IMR-90 (cell line): Measurements from ENCODE around the gene BEX2. TPM values are rescaled to one million over a fixed set of nuclear protein-coding genes. Genes with fewer than 3 reads are reported as not detected.

Source experiments
- ATAC-seq: fragments of 200-7000 bp; cut with Tn5 transposase; 2 replicates; pipeline ENCODE4 v1.9.1; 2020; ENCODE audit warnings: low read depth, mild to moderate bottlenecking, moderate library complexity
- BruUV-seq: library from RNA; stranded (reverse); fragments of 400-500 nt; replicated peaks from 2 replicates; lab custom pipeline; 2021; lab: Mats Ljungman, UMichigan
- CTCF ChIA-PET: fragments of 300-600 bp; formaldehyde crosslinking; extraction: SDS; loops from one replicate; lab custom pipeline; 2021; ENCODE audit warnings: antibody characterized with exemption; lab: Yijun Ruan, JAX
- POLR2A ChIA-PET: fragments of 300-600 bp; sonication (Branson Sonifier 250); formaldehyde crosslinking; loops from one replicate; lab custom pipeline; 2022; ENCODE audit warnings: antibody characterized with exemption; ENCODE audit not compliant: unreplicated experiment; lab: Charles Lee
- DNase-seq: peaks from one replicate; pipeline ENCODE4 v3.0.0; 2013
- H2AFZ ChIP-seq: replicated peaks from 2 replicates; pipeline ENCODE3; 2013; ENCODE audit warnings: low read length, mild to moderate bottlenecking; ENCODE audit not compliant: poor library complexity
- H2AK5ac ChIP-seq: 2 replicates; pipeline ENCODE4 v1.6.1; 2013; ENCODE audit warnings: low read depth, low read length, inconsistent platforms
- H2AK9ac ChIP-seq: replicated peaks from 2 replicates; pipeline ENCODE3; 2013; ENCODE audit warnings: mild to moderate bottlenecking, low read depth, low read length, moderate library complexity; ENCODE audit not compliant: poor library complexity
- H2BK120ac ChIP-seq: 2 replicates; pipeline ENCODE4 v1.6.1; 2013; ENCODE audit warnings: low read depth, low read length, inconsistent platforms
- H2BK15ac ChIP-seq: 3 replicates; pipeline ENCODE4 v1.6.1; 2013; ENCODE audit warnings: low read depth, low read length, inconsistent platforms
- H2BK20ac ChIP-seq: 2 replicates; pipeline ENCODE4 v1.6.1; 2013; ENCODE audit warnings: low read depth, mild to moderate bottlenecking, inconsistent platforms, low read length, moderate library complexity
- H2BK5ac ChIP-seq: 2 replicates; pipeline ENCODE4 v1.6.1; 2013; ENCODE audit warnings: mild to moderate bottlenecking, low read depth, low read length, inconsistent platforms; ENCODE audit not compliant: poor library complexity, severe bottlenecking
- H3K14ac ChIP-seq: replicated peaks from 2 replicates; pipeline ENCODE4 v1.6.1; 2013; ENCODE audit warnings: low read depth, low read length, inconsistent platforms
- H3K18ac ChIP-seq: 2 replicates; pipeline ENCODE4 v1.6.1; 2013; ENCODE audit warnings: low read depth, low read length, control low read depth
- H3K23ac ChIP-seq: 2 replicates; pipeline ENCODE4 v1.6.1; 2013; ENCODE audit warnings: low read depth, low read length, inconsistent platforms
- H3K27ac ChIP-seq: 2 replicates; pipeline ENCODE4 v1.5.1; 2013; ENCODE audit warnings: mild to moderate bottlenecking, control low read depth, low read length; ENCODE audit not compliant: insufficient read depth
- H3K27me3 ChIP-seq: 2 replicates; pipeline ENCODE4 v1.6.1; 2013; ENCODE audit warnings: low read length; ENCODE audit not compliant: control insufficient read depth, insufficient read depth
- H3K36me3 ChIP-seq: 2 replicates; pipeline ENCODE4 v1.6.1; 2013; ENCODE audit warnings: low read length, mixed read lengths; ENCODE audit not compliant: control insufficient read depth, insufficient read depth
- H3K4ac ChIP-seq: 2 replicates; pipeline ENCODE4 v1.6.1; 2013; ENCODE audit warnings: low read depth, low read length, inconsistent platforms
- H3K4me1 ChIP-seq: 2 replicates; pipeline ENCODE4 v1.6.1; 2013; ENCODE audit warnings: low read length, mixed read lengths; ENCODE audit not compliant: control insufficient read depth, insufficient read depth
- H3K4me2 ChIP-seq: 2 replicates; pipeline ENCODE4 v1.6.1; 2013; ENCODE audit warnings: low read depth, mild to moderate bottlenecking, control low read depth, low read length, moderate library complexity
- H3K4me3 ChIP-seq: 2 replicates; pipeline ENCODE4 v1.5.1; 2013; ENCODE audit warnings: low read depth, mild to moderate bottlenecking, control low read depth, low read length, moderate library complexity; ENCODE audit not compliant: insufficient read depth
- H3K56ac ChIP-seq: 2 replicates; pipeline ENCODE4 v1.6.1; 2013; ENCODE audit warnings: low read length, inconsistent platforms; ENCODE audit not compliant: insufficient read depth; ENCODE audit errors: extremely low read depth
- H3K79me1 ChIP-seq, 2 experiments: 2 replicates each; pipeline ENCODE4 v1.6.1; 2013; ENCODE audit warnings: low read length in 2 of 2, inconsistent platforms in 1 of 2, low read depth in 1 of 2
- H3K9ac ChIP-seq: 2 replicates; pipeline ENCODE4 v1.6.1; 2013; ENCODE audit warnings: low read depth, low read length, control low read depth
- H3K9me1 ChIP-seq: 2 replicates; pipeline ENCODE4 v1.6.1; 2013; ENCODE audit warnings: low read length, inconsistent platforms; ENCODE audit not compliant: insufficient read depth
- H3K9me3 ChIP-seq: 2 replicates; pipeline ENCODE4 v1.6.1; 2013; ENCODE audit warnings: low read length; ENCODE audit not compliant: control insufficient read depth, insufficient read depth
- H4K20me1 ChIP-seq: 2 replicates; pipeline ENCODE4 v1.6.1; 2013; ENCODE audit warnings: low read length, inconsistent platforms; ENCODE audit not compliant: insufficient read depth
- H4K5ac ChIP-seq: 2 replicates; pipeline ENCODE4 v1.6.1; 2013; ENCODE audit warnings: mild to moderate bottlenecking, low read depth, low read length, control low read depth
- H4K8ac ChIP-seq, 2 experiments: 2 replicates each; pipeline ENCODE4 v1.6.1; 2013; ENCODE audit warnings: low read depth in 2 of 2, low read length in 2 of 2, control low read depth in 1 of 2, inconsistent platforms in 1 of 2
- H4K91ac ChIP-seq: 2 replicates; pipeline ENCODE4 v1.6.1; 2013; ENCODE audit warnings: low read depth, low read length, inconsistent platforms; ENCODE audit not compliant: insufficient read depth
- BHLHE40 ChIP-seq: fragments of 150-350 bp; IDR thresholded peaks from 2 replicates; pipeline ENCODE4 v1.6.1; 2016; ENCODE audit warnings: mild to moderate bottlenecking, low read depth, low read length
- CEBPB ChIP-seq: IDR thresholded peaks from 2 replicates; pipeline ENCODE4 v1.6.1; 2012; ENCODE audit warnings: low read depth, low read length, improper control_type of control experiment
- CHD1 ChIP-seq: IDR thresholded peaks from 2 replicates; pipeline ENCODE4 v1.6.1; 2012; ENCODE audit warnings: low read depth, low read length, improper control_type of control experiment
- CTCF ChIP-seq: conservative IDR thresholded peaks from 2 replicates; pipeline ENCODE4 v1.5.1; 2012; ENCODE audit warnings: mild to moderate bottlenecking, low read depth, low read length, improper control_type of control experiment
- ELK1 ChIP-seq: fragments of 150-350 bp; IDR thresholded peaks from 2 replicates; pipeline ENCODE4 v1.6.1; 2016; ENCODE audit warnings: low read depth, mild to moderate bottlenecking, low read length, moderate library complexity, borderline replicate concordance
- FOS ChIP-seq: fragments of 150-350 bp; IDR thresholded peaks from 2 replicates; pipeline ENCODE4 v1.6.1; 2016; ENCODE audit warnings: low read depth, low read length
- MAFK ChIP-seq: IDR thresholded peaks from 2 replicates; pipeline ENCODE4 v1.6.1; 2012; ENCODE audit warnings: low read depth, low read length, improper control_type of control experiment
- MAZ ChIP-seq: IDR thresholded peaks from 2 replicates; pipeline ENCODE4 v1.6.1; 2012; ENCODE audit warnings: low read depth, mild to moderate bottlenecking, low read length, improper control_type of control experiment, moderate library complexity, borderline replicate concordance
- MXI1 ChIP-seq: IDR thresholded peaks from 2 replicates; pipeline ENCODE4 v1.6.1; 2012; ENCODE audit warnings: low read depth, mild to moderate bottlenecking, low read length, moderate library complexity, borderline replicate concordance
- NFE2L2 ChIP-seq: fragments of 150-350 bp; IDR thresholded peaks from 2 replicates; pipeline ENCODE4 v1.6.1; 2016; ENCODE audit warnings: low read depth, mild to moderate bottlenecking, low read length
- POLR2A ChIP-seq: IDR thresholded peaks from 2 replicates; pipeline ENCODE4 v1.6.1; 2012; ENCODE audit warnings: mild to moderate bottlenecking, low read depth, low read length
- RAD21 ChIP-seq: IDR thresholded peaks from 2 replicates; pipeline ENCODE4 v1.6.1; 2012; ENCODE audit warnings: low read length, improper control_type of control experiment
- RCOR1 ChIP-seq: IDR thresholded peaks from 2 replicates; pipeline ENCODE4 v1.6.1; 2012; ENCODE audit warnings: mild to moderate bottlenecking, low read length, improper control_type of control experiment; ENCODE audit not compliant: insufficient replicate concordance
- RFX5 ChIP-seq: IDR thresholded peaks from 2 replicates; pipeline ENCODE4 v1.8.0; 2012; ENCODE audit warnings: low read depth, mild to moderate bottlenecking, low read length, moderate library complexity
- SMC3 ChIP-seq: fragments of 150-350 bp; IDR thresholded peaks from 2 replicates; pipeline ENCODE4 v1.6.1; 2016; ENCODE audit warnings: low read depth, mild to moderate bottlenecking, antibody characterized with exemption, low read length, moderate library complexity
- USF2 ChIP-seq: fragments of 150-350 bp; IDR thresholded peaks from 2 replicates; pipeline ENCODE4 v1.6.1; 2017; ENCODE audit warnings: mild to moderate bottlenecking, antibody characterized with exemption, low read length, low read depth
- WGBS, 2 experiments: methylation state at CpG; one replicate each; pipeline versions ENCODE4 v1.1.5 to v1.1.7; 2013; ENCODE audit warnings: missing lambda C conversion rate in 2 of 2; ENCODE audit not compliant: insufficient read length in 1 of 2; ENCODE audit errors: extremely low coverage in 2 of 2; 5-methylcytosine and 5-hydroxymethylcytosine counted together
- dilution Hi-C: fragments of 300-500 bp; cut with HindIII; formaldehyde crosslinking; loops from one replicate; pipeline ENCODE4 v1.14.3; 2018; ENCODE audit warnings: low sequenced_read_pairs; ENCODE audit not compliant: unreplicated experiment
- in situ Hi-C: fragments of 300-500 bp; cut with MboI; formaldehyde crosslinking; loops from 3 replicates; pipeline ENCODE4 v1.14.3; 2019; ENCODE audit warnings: low sequenced_read_pairs, inconsistent platforms, mixed read lengths
- intact Hi-C: fragments of 100-400 bp; cut with micrococcal nuclease; formaldehyde crosslinking; loops from 2 replicates; pipeline ENCODE4 v1.10.0; 2022
- polyA plus RNA-seq, 3 experiments: library from polyadenylated mRNA; depleted of rRNA; stranded (reverse); fragments of >200 nt; gene quantifications; 2 replicates each; pipeline ENCODE4 v1.2.3, GENCODE V29; 2012; ENCODE audit warnings: low replicate concordance in 1 of 3
- total RNA-seq: library from RNA; depleted of rRNA; stranded (reverse); fragments of >200 nt; gene quantifications from 2 replicates; pipeline ENCODE4 v1.2.3, GENCODE V29; 2012

BEX2 gene
- total and polyA plus RNA-seq, 2 of the 4 experiments (the other 2 are of a cell fraction): 0.19 TPM; not detected in 1

- Histone ChIP-seq H3K23ac (no peak overlapping the region), H3K56ac (no peak overlapping the region), H2BK20ac (no peak overlapping the region), H4K5ac (no peak overlapping the region), H2BK120ac (no peak overlapping the region), H4K91ac (no peak overlapping the region), H3K9ac (no peak overlapping the region), H2AFZ (no peak overlapping the region), H3K27me3 (peaks cover 5% of the 10 kb centered on the region; the same call in 1 of the 2 replicates), H4K8ac (no peak overlapping the region), H3K14ac (no peak overlapping the region), H3K9me3 (peaks cover 2% of the 10 kb centered on the region; the same call in 1 of the 2 replicates), H2BK5ac (no peak overlapping the region), H4K20me1 (no peaks in the 10 kb centered on the region), H3K79me1 (no peaks in the 10 kb centered on the region), H2AK5ac (no peak overlapping the region), H2BK15ac (no peak overlapping the region), H3K18ac (no peak overlapping the region), H3K36me3 (no peaks in the 10 kb centered on the region), H3K4me3 (no peak overlapping the region), H3K4ac (no peak overlapping the region), H3K4me1 (no peaks in the 10 kb centered on the region), H2AK9ac (no peak overlapping the region), H3K27ac (no peak overlapping the region), H3K9me1 (no peaks in the 10 kb centered on the region), H3K4me2 (no peak overlapping the region)
- in situ Hi-C loops: no loop called here
- intact Hi-C loops: no loop called here
- dilution Hi-C loops: no loop called here
- ChIA-PET CTCF (no interaction called here), POLR2A (no interaction called here)
- DNase-seq (no peak), ATAC-seq (no peak)
- 75% methylated on average over 1 of the region's 2 CpGs; no CpG with 5 or more reads in 1 of the 2 experiments for WGBS, 2 experiments
- TF ChIP-seq CHD1: no peak
- no peak for TF ChIP-seq BHLHE40
- no peak for TF ChIP-seq SMC3
- no peak for TF ChIP-seq MXI1
- TF ChIP-seq CTCF: no peak
- TF ChIP-seq FOS: no peak
- TF ChIP-seq NFE2L2: no peak
- no peak for TF ChIP-seq POLR2A
- no peak for TF ChIP-seq RCOR1
- no peak for TF ChIP-seq USF2
- no peak for TF ChIP-seq MAZ
- TF ChIP-seq CEBPB: no peak
- no peak for TF ChIP-seq RFX5
- TF ChIP-seq RAD21: no peak
- no peak for TF ChIP-seq MAFK
- TF ChIP-seq ELK1: no peak
- no TSS peak for BruUV-seq
These were observed 17.7 kb downstream of the BEX2 start for GRCh38 chrX:103293118-103293517.
